Lung microvascular endothelial cell (primary cell): ENCODE data around the gene JAK2. TPM values are rescaled to one million over a fixed set of nuclear protein-coding genes. Genes with fewer than 3 reads are reported as not detected.
"Not testable (repeated sequence)": the region's sequence is repeated elsewhere in the genome, so short reads cannot be mapped to it uniquely, and the experiment has no call there.

ENCODE experiments used
- DNase-seq, 2 donors: peaks; one replicate each; pipeline versions ENCODE4 v3.0.0 to v3.0.0-alpha.2; 2010; ENCODE audit warnings: low read depth in 2 of 2
- total RNA-seq: library from RNA; depleted of rRNA; stranded (reverse); fragments of >200 nt; gene quantifications from 2 replicates; pipeline ENCODE4 v1.2.1, GENCODE V29; 2014

JAK2 gene
- 3.7 and 7.1 TPM in 2 replicates for total RNA-seq

DNA sequence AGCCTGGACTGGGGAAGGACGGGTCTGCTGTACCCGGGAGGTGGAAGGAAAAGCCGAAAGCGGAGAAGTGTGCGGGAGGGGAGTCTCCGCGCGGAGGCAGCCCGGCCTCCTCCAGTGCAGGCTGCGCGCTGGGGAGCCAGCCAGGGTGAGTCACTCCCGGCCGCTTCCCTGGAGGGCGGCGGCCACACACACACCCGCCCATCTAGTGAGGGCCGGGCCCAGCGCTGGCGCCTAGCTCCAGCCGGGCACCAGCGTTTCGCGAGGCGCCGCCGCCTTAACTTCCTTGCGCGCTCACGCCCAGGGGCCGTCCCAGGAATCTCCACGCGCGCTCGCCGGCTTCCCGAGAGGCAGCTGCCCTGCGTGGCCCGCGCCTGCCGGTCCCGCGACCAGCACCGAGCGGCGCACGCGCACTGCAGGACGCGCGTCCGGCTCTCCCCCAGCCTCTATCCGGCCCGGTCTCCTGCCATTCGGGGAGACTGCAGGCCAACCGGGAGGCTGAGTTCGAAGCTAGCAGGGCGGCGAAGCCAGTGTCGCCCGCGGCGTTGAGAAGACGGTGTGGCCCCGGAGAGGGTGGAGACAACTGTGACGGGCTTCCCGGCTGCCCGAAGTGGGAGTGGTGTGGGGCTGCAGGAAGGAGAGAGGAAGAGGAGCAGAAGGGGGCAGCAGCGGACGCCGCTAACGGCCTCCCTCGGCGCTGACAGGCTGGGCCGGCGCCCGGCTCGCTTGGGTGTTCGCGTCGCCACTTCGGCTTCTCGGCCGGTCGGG lies at the start of gene JAK2:
Gene JAK2, plus strand, starts transcription at position 652 of the 765 bp plus-strand sequence. CDS start 36,716 bp downstream, outside the sequence.
- peak; percentile 96 to 97 for DNase-seq

GRCh38 chr9:4936277-4936676 lies 48.8 kb upstream of the JAK2 start:
- no peak for DNase-seq

- DNase-seq = no peak
Measured at GRCh38 chr9:4936823-4937222, 48.2 kb upstream of the JAK2 start.

- no peak for DNase-seq
Measured at GRCh38 chr9:4937446-4937845, 47.6 kb upstream of the JAK2 start.

GRCh38 chr9:4938496-4938895 lies 46.6 kb upstream of the JAK2 start:
- no peak for DNase-seq

- no peak for DNase-seq
Measured at GRCh38 chr9:4939118-4939561, 45.9 kb upstream of the JAK2 start.

GRCh38 chr9:4942042-4942691 lies 42.9 kb upstream of the JAK2 start:
- DNase-seq = not testable (repeated sequence)

- no peak for DNase-seq
Measured at GRCh38 chr9:4943346-4943745, 41.7 kb upstream of the JAK2 start.

GRCh38 chr9:4944431-4945211 lies 40.5 kb upstream of the JAK2 start:
- DNase-seq = not testable (repeated sequence)

DNA sequence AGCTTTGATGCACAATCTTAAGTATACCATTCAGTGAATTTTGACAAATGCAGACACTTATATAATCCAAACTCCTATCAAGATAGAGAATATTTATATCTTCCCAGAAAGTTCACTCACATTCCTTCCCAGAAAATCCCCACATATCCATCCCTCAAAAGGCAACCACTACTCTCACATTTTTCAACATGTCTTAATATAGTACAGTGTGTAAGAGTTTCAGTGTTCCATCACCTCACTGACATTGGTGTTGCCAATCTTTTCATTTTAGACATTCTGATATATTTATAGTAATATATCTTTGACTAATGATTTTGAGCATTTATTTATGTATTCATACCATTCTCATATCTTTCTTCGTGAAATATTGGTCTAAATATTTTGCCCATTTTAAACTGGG lies 38.1 kb upstream of the JAK2 start:
- DNase-seq = no peak

- DNase-seq = no peak
Measured at GRCh38 chr9:4955836-4956235, 29.2 kb upstream of the JAK2 start.

GRCh38 chr9:4959031-4959430 lies 26.0 kb upstream of the JAK2 start:
- DNase-seq = no peak

DNA sequence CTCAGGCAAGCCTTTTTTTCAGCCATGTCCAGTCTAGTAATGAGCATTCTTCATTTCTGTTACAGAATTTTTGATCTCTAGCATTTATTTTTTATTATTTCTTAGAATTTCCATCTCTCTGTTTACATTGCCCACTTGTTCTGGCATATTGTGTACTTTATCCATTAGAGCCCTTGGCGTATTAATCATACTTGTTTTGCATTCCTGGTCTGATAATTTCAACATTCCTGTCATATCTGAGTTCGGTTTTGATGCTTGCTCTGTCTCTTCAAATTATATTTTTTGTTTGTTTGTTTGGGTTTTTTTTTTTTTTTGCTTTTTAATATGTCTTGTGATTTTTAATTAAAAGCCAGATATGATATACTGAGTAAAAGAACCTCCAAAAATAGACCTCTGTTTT lies 23.0 kb upstream of the JAK2 start:
- no peak for DNase-seq

DNA sequence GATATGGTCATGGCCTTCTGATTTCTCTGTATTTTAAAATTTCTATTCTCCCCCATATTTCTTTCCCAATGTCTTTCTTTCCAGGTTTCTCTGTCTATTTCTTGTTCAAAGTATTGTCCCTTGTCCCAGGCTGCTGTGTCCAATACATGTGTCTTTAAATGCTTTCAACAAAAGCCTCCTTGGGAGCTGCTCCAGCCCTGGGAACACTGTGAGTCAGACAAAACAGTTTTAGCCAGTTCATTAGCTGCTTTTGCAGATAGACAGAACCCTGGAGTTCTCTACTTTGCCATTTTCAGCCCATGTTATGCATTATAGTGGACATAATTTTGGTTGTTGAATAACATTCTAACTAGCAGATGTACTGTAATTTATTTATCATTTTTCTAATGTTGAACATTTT lies 20.5 kb upstream of the JAK2 start:
- DNase-seq = no peak

DNA sequence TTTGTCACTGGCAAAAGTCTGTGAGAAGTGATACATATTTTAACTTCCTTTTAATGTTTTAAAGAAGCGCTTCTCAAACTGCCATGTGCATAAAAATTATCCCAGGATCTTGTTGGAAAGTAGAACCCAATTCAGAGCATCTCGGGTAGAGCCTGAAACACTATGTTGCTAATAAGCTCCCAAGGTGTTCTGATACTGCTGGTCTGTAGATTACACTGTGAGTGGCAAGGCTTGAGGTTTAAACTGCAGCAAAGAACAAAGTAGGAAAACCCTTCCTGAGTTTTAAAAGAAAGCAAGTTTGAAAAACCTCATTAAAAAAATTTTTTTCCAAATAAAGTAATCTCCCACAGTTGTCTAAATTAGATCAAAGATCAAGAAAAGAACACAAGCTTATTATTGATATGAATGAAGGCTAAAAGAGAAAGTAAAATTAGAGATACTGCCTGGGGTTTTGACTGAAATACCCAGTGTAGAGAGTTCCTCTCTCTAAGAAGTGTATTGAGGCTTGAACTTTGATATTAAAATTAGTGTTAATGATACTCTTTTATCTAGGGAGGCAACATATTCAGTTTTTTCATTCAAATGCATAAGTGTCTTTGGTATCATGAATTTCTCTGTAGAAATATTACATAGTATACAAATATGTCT lies 19.8 kb upstream of the JAK2 start:
- no peak for DNase-seq

GRCh38 chr9:4967523-4967922 lies 17.5 kb upstream of the JAK2 start:
- DNase-seq = no peak

GRCh38 chr9:4969130-4969529 lies 15.9 kb upstream of the JAK2 start:
- no peak for DNase-seq

DNA sequence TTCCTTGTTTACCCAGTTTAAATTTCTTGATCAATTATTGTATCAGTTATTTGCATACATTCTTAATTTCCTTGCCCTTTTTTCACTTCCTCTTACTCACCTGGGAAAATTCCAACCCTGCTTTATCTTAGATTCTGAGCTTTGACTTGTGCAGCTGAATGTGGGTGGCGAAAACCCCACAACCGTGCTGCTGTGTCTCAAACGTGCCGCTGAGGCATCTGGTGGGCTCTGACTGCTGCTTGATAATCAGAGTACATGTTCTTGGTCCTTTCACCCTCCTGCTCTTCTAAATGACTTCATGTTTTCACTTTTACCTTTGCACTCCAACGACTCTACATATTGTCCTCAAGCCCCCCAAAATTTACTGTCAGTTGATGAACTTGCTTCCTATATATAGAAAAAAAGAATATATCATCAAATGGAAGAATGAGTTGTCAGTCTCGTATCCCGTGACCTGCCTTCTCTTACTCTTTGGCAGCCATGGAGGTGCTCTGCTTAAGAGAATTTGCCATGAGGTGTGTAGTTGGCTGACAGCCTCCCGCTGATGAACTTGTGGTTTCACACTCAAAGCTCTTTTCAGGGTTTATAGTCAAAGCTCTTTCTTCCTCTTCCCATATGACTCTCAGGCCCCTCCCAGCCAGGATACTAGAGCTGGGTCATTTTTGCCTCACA lies 14.0 kb upstream of the JAK2 start:
- DNase-seq = no peak

- DNase-seq = no peak
Measured at GRCh38 chr9:4973246-4973645, 11.8 kb upstream of the JAK2 start.

- DNase-seq = peak in 1 of 2 donors; percentile 24
Measured at GRCh38 chr9:4973902-4974301, 11.2 kb upstream of the JAK2 start.

DNA sequence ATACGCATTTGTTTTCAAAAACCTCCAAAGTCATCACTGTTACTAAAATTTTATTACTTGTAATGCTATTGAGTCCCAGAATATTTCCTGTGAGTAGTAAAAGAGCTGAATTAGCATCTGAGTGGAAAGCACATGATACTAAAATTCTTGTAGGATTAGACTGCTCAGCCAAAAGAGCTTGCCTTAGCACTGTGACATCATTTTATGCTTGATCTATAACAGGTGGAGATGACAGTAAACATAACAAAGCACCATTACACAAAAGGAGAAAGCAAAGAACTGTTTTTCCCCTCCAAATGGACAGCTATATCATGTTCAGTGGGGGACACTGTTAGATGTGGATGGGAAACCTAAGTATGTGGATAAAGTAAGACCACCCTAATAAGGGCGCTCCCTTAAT lies 5.8 kb upstream of the JAK2 start:
- no peak for DNase-seq
